ENCODE measurements around the gene GATAD2A.

DNA sequence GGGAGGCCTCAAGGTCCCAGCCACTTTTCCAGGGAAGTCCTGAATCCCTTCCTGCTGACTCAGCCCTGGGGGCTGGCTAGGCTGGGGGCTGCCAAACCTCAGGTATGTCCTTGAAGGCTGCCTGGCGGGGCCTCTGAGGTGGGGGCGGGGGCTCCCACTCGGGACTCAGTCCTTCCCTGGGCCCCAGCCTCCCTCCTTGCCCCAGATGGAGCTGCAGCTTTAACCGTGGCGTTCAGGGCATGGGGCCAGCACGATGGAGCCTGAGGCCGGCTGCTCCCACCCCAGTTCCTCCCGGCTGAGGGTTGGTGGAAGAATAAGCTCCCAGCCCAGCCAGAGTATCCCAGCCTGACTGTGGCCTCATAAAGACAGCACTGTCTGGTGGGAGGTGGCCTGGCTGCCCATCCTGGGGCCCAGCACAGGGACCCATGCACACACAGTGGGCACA lies 145.0 kb downstream of the GATAD2A start:
- TF ChIP-seq NFIC (IDR thresholded peaks at IDR 0.05; ENCODE audit: low read depth, low read length), result no peak
- no peak for TF ChIP-seq MXI1 (IDR thresholded peaks at IDR 0.05; ENCODE audit: low read depth, low read length)
- no peak for TF ChIP-seq KAT2A (conservative IDR thresholded peaks at IDR 0.05; ENCODE audit: control insufficient read depth, low read depth, low read length)
- TF ChIP-seq ETV6 (conservative IDR thresholded peaks at IDR 0.05 in 1 of 2, IDR thresholded peaks at IDR 0.05 in 1 of 2; ENCODE audit: borderline replicate concordance in 1 of 2, low read depth in 1 of 2), result no peak
- no peak for TF ChIP-seq RCOR1 (conservative IDR thresholded peaks at IDR 0.05; ENCODE audit: low read depth, low read length)
- TF ChIP-seq, protein P1, sequence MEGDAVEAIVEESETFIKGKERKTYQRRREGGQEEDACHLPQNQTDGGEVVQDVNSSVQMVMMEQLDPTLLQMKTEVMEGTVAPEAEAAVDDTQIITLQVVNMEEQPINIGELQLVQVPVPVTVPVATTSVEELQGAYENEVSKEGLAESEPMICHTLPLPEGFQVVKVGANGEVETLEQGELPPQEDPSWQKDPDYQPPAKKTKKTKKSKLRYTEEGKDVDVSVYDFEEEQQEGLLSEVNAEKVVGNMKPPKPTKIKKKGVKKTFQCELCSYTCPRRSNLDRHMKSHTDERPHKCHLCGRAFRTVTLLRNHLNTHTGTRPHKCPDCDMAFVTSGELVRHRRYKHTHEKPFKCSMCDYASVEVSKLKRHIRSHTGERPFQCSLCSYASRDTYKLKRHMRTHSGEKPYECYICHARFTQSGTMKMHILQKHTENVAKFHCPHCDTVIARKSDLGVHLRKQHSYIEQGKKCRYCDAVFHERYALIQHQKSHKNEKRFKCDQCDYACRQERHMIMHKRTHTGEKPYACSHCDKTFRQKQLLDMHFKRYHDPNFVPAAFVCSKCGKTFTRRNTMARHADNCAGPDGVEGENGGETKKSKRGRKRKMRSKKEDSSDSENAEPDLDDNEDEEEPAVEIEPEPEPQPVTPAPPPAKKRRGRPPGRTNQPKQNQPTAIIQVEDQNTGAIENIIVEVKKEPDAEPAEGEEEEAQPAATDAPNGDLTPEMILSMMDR (IDR thresholded peaks at IDR 0.05 in 2 of 3, conservative IDR thresholded peaks at IDR 0.05 in 1 of 3; ENCODE audit: control insufficient read depth in 2 of 3, extremely low read depth in 1 of 3, insufficient read depth in 1 of 3, low read depth in 3 of 3, low read length in 3 of 3), result no peak
- TF ChIP-seq, protein P2, sequence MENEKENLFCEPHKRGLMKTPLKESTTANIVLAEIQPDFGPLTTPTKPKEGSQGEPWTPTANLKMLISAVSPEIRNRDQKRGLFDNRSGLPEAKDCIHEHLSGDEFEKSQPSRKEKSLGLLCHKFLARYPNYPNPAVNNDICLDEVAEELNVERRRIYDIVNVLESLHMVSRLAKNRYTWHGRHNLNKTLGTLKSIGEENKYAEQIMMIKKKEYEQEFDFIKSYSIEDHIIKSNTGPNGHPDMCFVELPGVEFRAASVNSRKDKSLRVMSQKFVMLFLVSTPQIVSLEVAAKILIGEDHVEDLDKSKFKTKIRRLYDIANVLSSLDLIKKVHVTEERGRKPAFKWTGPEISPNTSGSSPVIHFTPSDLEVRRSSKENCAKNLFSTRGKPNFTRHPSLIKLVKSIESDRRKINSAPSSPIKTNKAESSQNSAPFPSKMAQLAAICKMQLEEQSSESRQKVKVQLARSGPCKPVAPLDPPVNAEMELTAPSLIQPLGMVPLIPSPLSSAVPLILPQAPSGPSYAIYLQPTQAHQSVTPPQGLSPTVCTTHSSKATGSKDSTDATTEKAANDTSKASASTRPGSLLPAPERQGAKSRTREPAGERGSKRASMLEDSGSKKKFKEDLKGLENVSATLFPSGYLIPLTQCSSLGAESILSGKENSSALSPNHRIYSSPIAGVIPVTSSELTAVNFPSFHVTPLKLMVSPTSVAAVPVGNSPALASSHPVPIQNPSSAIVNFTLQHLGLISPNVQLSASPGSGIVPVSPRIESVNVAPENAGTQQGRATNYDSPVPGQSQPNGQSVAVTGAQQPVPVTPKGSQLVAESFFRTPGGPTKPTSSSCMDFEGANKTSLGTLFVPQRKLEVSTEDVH (IDR thresholded peaks at IDR 0.05; ENCODE audit: low read depth, partially characterized antibody), result no peak
- no peak for TF ChIP-seq EZH2 (IDR thresholded peaks at IDR 0.05; ENCODE audit: borderline replicate concordance, control insufficient read depth, low read depth, low read length)

All from GM12878 (cell line).